NCI-H2171 treated with DMSO at 0.1 percent for 48 hours (cell line): Measurements from ENCODE around the gene KIAA1217.

Experiments used
- DNase-seq: peaks from one replicate; lab custom pipeline; 2025; lab: John Stamatoyannopoulos, UW

Gene KIAA1217

DNA sequence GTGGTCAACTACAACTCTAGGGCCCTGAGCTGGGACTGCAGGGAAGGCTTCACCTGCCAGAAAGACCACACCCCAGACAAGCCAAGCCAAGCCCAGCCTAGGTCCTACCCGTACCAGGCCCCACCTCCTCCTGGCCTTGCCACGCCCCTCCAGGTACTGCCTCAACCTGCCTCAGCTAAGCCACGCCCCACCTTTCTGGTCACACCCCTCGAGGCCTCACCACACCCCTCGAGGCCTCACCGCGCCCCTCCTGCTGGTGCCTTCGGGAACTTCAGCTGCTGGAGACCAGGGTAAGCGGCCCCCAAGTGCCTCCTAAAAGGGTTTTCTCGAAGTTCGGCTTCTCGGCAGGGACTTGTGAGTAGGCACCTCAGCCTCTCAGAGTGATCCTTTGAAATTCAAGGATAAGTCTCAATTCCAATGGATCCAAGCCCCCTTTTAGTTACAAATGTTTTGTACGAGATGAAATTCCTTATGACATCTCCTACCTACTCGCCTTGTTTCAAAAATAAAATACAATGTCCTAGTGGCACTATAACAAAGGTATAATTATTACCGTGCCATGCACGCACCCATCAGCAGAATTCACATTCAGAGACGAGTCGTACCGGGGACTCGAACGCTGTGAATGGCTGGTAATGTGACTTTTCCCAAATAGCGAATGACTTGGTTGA, 343.5 kb downstream of the KIAA1217 start:
- DNase-seq, result peak; percentile 1

DNA sequence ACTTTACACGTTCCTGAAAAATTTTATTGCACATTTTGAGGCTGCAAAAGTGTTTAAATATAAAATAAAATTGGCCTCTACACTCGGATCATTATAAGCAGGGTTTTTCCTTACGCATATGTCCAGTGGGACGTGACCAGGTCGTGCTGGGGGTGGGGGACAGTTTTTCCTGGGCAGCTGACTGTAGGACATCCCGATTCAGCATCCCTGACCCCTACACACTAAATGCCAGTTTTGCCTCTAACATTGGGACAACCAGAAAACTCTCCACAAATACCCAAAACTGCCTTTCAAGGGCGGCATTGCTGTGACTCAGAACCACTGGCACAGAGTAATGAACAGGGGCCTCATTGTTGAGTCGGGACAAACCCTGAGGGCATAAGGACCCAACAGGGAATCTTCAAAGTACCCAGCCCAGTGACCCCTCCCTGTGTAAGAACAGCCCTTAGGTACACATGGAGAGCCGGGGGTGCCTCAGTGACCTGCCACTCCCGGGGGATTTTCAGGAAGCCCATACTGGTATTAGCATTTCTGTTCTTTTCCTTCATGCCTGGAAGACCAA, 344.2 kb downstream of the KIAA1217 start:
- no peak for DNase-seq

DNA sequence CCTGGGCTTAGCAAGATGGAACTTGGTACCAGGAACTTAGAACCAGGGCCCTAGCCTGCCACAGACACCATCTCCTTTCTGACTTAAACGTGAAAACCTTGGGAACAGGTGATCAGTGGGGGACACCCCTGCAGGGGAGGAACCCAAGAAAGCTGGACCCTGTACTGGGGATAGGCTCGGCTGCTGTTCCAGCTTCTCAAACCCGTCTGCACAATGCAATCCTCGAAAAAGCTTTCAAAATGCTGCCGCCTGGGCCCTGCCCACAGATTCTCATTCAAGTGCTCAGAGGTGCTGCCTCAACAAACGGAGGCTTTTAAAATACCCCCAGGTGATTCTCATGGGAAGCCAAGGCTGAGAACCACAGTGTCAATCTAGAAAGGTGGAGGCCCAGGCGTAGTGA, 345.1 kb downstream of the KIAA1217 start:
- no peak for DNase-seq

DNA sequence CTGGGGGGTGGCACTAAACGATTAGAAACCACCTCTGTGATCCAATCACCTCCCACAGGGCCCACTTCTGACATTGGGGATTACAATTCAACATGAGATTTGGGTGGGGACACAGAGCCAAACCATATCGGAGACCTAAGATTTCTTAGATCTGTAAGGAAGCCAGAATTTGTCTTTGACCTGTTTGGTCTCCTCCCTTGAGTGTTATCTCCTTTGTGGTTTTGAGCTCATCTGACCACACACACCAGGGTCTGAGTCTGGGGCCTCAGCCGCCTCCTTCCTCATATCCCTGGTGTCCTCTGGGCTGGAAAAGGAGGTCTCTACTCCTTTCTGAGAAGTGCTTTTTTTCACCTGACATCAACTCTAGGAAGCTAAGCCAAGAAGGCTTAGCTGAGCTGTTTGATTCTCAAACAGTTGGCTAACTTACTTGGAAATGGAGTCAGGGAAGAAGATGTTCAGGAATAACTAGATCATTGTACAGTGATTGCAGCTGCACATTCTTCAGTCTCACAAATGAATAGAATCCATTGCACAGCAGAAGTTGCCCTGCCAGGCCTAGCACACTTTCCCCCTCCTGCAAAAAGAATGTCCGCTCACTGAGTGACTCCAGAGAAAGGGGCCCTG, 347.3 kb downstream of the KIAA1217 start:
- no peak for DNase-seq

DNA sequence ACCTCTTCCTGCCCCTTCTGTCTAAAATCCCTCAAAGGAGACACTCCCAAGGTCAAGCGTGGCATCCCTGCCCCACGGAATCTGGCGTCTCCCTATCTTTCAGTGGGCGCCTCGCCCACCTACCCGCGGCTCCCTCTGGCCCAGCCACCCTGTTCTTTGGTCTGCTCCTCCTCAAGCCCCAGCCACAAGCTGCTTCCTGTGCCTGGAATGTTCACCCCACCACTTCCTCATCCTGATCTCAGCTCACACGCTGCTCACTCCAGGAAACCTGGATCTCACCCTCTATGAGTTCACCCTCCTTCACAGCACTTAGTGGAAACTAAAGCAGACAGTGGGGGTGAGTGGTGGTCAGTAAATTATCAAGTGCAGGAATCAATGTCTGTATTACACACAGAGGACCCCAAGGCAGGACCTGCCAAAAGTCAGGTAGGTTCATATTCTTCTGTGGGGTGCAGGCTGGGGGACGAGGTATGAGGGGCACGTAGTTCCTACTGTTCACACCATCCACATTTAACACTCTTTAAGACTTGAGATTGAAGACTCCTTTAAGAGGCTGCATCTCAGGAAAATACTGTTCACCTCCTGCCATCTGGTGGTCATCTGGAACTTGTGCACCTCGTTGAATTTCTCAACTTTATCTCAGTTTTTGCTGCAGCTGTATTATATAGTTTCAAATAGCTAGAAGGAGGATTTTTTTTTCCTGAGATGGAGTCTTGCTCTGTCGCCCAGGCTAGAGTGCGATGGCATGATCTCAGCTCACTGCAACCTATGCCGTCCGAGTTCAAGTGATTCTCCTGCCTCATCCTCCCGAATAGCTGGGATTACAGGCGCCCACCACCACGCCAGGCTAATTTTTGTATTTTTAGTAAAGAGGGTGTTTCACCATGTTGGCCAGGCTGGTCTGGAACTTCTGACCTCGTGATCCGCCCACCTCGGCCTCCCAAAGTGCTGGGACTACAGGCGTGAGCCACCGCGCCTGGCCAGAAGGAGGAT, 348.1 kb downstream of the KIAA1217 start:
- DNase-seq, result peak; percentile 51

DNA sequence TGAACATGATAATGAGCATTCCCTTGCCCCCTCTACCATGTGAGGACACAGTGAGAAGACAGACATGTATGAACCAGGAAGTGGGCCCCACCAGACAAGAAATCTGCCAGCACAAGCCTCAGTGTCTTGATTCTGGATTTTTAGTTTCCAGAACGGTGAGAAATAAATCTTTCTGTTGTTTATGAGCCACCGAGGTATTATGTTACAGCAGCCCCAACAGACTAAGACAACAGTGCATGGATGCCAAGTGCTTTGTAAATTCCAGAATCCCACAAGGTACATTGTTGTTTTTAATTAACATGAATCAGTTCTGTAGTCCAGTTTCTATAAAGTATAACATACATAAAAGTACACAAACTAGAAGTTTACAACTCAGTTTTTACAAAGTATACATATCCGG, 352.5 kb downstream of the KIAA1217 start:
- no peak for DNase-seq

DNA sequence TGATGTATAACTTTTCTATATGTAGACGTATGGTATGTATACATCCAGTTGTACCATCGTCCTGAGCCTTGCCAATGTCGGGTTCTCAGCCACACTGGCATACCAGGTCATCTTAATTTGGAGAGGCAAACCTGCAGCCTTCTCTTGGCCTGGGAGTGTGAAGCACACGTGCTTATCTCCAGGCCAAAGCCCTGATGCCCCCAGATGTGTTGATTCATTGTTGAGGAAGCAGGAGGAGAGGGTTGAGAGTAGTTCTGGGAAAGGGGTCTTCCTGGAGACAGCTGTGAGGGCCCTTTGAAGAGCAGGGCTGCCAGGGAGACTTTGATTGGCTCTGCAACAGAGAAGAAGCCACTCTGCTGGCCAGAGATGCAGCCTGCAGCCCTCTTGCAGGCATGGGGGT, 359.1 kb downstream of the KIAA1217 start:
- no peak for DNase-seq

DNA sequence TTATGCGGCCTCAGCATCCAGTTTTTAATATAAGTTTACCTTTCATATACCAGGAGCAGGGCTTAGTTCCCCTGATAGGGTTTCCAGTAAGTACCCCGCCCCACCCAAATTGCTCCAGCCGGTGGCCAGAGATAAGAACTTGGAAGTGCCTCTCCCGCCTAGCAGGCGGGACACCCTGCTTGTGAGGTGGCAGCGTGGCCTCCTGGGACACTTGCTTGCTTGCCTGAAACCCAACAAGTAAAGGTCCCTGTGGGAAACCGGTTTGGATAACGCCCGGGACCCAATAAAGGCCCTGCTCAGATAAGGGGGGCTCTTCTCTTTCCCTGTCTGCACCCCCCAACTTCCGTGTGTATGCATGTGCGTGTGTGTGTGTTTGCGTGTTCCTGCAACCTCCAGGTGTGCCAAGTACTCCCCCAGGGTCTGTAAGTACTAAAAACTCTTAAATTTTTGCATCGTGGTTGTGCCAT, 360.4 kb downstream of the KIAA1217 start:
- DNase-seq, result no peak

DNA sequence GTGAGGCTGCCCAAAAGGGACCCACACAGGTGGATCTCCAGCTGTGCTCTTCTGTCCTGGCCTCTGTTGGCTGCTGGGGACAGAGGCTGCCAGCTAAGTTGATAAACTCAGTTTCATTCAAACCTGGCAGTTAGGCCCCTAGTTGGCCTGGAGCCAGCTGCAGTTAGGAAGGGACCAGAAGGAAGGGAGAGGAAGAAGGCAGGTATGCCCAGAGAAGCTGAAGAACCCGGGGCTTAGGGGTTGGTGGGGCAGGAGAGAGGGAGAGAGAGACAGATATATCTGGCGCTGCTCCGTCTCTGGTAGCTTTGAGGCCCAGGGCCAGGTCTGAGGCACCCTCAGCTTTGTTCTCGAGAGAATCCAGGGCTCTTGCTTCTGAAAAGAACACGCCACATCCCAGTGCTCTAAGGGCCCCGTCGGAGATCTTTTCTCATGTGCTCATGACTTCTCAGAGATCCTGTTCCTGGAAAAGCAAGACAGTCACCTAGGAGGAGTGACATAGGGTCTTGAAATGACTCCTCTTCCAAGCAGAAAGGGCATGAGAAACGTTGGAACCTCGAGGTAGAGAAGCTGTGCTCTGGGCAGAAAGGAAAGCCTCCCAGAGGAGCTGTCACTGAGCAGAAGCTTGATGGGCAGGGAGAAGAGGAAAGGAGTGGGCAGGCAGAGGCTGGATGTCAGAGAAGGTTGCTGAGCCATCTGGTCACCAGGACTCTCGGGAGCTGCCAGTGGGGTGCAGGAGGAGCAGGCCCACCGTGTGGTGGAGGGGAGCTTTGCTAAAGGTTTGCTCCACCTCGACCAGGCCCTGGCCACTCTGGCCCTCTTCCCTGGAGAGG, 361.1 kb downstream of the KIAA1217 start:
- DNase-seq, result no peak

DNA sequence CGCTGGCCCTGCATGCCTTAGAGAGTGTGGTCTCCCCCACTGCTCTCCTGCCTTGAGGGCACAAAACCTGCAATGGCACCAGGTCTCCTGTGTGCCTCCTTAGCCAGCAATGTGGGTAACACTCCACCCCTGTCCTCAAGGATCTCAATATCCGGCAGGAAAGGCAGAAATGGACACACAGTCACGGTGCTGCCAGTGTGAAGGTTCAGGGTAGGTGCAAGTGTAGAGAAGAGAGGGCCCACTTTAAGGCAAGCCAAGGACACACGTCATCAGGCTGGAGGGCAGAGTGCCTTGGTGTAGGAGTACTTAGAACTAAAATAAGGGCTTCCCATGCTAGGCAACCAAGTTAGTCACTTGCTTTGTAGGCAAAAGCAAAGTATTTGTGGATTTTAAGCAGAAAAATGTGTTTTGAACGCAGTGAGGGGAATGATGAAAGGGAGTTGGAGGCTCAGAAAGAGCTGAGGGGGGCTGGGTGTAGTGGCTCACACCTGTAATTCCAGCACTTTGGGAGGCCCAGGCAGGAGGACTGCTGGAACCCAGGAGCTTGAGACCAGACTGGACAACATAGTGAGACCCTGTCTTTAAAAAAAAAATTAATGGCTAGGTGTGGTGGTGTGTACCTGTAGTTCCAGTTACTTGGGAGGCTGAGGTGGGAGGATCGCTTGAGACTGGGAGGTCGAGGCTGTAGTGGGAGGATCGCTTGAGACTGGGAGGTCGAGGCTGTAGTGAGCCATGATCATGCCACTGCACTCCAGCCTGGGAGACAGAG, 361.9 kb downstream of the KIAA1217 start:
- DNase-seq, result no peak

DNA sequence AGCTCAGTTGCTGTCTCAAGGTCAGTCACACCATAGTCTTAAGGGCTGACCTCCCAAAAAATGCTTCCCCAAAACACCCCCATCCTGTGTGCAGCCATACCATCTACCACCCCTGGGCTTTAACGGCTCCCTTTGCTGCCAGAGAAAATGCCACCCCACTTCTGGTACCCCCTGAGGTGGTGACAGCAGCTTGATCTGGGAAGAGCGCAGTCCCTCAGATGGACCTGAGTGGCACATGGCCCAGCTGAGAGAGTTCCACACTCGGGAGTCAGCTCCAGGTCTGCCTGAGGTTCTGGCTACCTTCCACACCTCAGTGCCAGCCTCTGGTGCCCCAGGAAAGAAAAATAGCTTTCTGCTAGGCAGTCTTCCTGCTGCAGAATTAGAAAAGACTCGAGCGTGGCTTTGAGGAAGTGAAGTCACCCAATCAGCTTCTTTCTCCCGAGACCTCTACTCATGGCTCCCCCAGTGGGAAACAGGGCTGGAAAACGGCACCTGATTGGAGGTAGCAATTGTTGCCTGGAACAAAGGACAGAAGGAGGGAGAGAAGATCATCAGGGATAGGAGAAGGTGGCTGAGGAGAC, 363.0 kb downstream of the KIAA1217 start:
- no peak for DNase-seq

DNA sequence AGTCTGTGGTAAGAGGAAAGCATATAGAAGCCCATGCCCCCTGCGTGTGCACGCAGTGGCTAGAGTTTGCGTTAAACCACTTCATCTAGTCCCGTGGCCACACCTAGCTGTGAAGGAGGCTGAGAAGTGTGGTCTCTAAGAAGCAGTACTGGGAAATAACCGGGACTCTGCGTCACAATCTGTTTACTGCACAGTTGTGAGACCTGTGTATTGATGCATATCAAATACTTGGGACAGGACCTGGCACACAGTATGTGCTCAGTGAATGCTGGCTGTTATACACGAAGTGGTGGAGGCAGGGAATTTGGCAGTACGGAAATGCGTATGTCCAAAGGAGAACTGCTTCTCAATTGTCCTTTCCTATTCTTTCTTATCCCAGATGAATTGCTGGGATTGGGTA, 365.2 kb downstream of the KIAA1217 start:
- no peak for DNase-seq

DNA sequence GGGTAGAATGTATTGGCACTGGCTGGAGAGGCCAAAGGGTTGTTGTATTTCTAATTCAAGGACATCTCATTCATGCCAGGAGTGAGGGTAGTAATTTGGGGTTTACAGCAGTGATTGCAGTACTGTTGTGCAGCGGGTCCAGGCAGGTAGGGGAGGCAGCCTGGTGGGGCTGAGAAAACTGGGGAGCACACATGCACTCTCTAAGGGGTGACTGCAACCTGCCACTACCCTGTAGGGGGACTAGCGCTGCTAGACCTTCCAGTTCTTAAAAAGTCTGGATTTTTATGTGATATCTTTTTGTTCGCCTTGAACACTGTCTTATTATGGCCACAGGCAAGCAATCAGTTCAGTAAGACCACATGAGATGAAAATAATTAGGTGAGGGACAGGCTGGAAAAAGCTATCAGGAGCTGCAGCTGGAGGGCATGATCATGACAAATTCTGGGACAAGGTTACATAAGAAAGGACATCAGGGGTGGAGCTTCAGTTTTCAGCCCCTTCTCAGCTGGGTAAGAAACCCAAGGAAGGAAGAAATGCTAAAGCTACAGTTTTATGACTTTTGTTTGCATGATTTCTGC, 365.7 kb downstream of the KIAA1217 start:
- DNase-seq, result no peak

DNA sequence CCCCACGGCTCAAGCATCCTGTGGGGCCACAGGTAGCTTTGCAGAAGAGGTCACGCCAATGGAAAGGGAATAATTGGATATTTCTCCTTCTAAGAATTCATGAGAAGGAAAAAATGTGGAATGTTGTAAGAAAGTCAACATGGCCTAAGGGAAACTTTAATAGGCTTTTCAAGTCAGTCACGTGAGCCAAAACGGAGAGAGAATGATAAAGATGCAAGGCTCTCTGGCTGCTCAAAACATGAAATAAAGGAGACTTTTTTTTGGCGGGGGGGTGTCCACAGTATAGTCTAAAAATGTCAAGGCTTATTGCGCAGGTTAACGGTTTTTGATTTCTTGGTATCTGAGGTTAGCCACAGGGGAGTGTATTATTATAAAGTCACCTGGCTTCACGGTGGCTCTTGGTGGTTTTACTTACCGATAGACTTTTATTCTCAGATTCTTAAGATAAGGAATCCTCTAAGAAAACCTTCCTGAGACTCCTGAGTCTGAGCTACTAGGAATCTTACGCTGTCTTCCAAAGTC, 366.6 kb downstream of the KIAA1217 start:
- DNase-seq, result no peak

DNA sequence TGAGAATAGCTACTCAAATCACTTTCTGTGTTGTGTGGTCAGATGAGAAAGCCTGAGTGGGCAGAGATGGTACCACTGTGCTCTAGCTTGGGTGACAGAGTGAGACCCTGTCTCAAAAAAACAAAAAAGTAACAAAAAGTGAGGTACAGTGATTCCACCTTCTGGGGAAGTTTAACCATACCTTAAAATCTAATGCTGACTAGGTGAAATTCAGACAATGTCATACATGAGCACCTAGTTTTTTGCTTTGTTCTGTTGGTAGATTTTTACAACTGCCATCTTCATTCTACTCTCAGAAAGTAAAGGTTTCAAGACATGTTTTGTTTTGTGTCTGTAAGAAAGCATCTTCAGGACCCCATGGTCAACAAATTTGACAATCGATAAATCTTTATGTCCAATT, 370.5 kb downstream of the KIAA1217 start:
- DNase-seq, result no peak

DNA sequence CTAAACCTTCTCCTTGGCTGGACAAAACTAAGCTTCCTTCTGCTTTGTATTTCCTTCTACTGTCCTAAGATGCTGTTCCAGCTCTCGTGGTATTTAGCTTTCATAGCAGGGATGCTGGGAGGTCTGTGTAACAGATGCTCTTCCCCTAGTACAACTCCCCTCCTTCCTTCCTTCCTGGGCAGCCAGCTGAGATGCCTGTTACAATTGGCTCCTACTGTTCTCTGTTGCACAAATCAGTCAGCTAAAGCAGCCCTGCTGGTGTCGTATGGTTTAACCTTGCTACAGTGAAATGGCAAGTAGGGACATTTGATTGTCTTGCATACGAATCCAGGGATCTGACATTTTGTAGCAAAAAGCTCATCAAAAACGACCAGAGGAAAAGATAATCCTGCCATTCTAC, 371.0 kb downstream of the KIAA1217 start:
- peak; percentile 59 for DNase-seq

DNA sequence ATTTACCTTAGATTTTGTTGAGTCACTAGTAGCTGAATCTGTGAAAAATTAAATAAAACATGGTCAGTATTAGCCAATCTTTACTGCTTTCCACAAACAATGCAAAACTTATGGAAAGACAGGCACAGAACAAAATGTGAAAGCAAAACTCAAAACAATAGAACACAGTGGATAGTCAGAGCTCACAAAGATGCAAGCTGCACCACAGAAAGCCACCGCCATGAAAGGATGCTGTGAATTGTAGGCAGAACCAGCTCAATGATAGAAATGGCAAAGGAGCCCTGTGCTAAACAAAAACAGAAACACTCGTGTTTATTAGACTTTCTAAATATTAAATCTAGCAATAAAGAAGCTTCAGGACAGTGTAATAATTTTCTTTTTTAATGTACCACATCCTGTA, 380.3 kb downstream of the KIAA1217 start:
- no peak for DNase-seq

DNA sequence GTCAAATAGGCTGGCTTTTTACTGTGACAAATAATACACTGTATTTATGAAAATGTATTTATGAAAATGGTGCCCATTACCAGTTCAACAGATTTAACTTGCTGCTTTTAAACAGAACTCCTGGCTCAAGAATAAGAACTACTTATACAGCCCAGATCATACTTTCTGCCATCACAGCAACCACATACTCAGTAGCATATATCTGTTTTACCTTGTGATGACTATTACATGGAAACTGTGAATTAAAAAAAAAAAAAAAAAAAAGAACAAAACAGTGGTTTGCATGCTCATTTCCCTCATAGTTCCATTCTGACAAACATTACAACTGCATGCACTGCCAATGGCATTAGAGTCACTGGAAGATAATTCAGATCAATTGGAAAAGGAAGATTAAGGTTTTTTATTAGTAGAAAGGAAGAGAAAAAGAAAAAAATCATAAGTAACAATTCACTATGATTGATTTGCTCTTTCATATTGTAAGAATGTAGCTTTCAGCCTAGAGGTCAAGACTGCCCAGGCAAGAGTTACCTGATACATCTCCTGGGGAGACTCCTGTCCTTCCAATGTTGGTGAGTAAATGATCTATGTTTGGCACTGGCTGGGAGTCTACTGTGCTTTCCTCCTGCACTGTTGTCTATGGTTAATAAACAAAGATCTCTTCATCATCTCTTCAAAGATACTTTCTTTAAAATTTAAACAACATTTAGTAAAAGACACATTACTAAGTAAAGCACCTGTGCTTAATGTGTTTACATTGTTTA, 381.9 kb downstream of the KIAA1217 start:
- DNase-seq, result no peak
